Ramos (cell line): ENCODE data around the gene SP110.
"Not testable (repeated sequence)": the region's sequence is repeated elsewhere in the genome, so short reads cannot be mapped to it uniquely, and the experiment has no call there.

ENCODE experiments used
- in situ Hi-C: fragments of 300-500 bp; cut with MboI; formaldehyde crosslinking; loops from one replicate; pipeline ENCODE4 v1.14.3; 2022; ENCODE audit warnings: low sequenced_read_pairs; ENCODE audit not compliant: unreplicated experiment

Gene SP110

DNA sequence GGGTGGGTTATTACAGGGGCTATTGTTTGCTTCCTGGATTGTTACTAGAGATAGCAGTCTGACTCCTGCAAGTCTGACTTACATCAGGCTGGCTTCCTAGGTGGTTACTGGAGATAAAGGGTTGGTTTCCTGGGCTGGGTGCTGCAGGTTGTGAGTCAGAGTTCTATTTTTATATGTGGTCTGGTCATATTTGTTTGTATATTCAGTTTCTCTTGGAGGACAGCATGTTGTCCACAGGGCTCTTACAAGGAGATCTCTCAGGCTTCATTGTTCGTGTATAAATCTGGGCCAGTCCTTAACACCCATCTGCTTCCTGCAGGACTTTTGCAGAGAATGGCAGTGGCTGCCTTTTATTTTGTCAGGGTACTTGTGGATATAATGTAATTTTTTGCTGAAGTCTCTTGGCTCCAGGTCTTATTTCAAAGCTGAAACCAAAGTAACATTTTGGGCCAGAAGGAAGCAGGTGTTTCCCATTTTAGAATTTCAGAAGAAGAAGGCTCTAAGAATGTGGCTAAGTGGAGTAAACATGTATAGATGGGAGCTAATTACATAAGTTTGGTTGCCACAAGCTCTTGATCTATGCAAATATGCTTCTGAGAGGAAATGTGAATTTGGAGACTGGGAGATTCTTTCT lies 85.2 kb downstream of the SP110 start:
- in situ Hi-C loops, result no loop called here

GRCh38 chr2:230131366-230131765 lies 88.4 kb downstream of the SP110 start:
- in situ Hi-C loops, result no loop called here

DNA sequence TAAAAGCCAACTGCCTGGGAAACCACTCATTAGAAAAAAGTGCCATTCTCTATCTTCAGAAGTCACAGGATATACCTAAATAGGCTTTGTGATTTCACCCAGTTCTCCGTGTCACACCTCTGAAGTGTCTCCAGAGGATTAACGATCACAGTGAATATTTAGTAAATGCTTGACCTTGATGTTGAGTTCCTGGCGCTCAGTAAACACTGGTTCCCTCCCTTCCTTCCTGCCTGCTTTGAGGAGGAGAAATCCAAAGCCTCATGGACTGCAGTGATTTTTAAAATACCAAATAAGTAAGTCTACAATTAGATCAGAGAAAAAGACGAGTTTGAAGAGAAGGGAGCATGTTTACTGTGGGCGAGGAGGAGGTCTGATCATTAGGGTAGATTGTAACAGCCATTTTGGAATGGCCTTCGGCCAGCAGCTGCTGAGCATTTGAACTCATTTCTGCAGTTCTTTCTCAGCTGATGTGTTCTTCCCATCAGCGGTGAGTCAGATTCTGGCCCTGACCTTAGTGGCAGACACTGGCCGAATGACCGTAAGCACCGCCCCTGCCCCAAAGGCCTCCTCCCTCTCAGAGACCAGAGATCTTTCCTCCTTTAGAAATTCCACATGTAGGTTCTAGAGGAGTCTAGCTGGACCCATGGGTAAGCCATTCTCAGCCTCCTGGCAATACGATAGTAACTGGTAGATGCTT lies 89.0 kb downstream of the SP110 start:
- in situ Hi-C loops, result no loop called here

DNA sequence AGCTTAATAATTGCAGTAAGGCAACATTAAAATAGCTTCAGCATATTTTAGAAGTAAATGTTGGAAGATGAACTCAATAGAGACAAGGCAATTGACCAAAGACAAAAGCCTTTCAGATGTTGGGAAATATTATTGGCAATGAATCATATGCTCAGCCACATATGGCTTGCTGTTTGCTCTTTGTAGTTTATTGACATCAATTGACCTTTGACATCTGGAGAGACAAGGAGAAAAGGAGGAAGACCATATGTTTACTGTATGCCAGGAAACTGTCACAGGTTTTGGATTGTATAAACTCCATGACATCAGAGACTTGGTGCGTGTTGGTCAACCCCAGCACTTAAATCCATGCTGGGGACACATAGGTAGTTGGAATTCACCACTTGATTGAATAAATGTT lies 90.4 kb downstream of the SP110 start:
- in situ Hi-C loops, result no loop called here

DNA sequence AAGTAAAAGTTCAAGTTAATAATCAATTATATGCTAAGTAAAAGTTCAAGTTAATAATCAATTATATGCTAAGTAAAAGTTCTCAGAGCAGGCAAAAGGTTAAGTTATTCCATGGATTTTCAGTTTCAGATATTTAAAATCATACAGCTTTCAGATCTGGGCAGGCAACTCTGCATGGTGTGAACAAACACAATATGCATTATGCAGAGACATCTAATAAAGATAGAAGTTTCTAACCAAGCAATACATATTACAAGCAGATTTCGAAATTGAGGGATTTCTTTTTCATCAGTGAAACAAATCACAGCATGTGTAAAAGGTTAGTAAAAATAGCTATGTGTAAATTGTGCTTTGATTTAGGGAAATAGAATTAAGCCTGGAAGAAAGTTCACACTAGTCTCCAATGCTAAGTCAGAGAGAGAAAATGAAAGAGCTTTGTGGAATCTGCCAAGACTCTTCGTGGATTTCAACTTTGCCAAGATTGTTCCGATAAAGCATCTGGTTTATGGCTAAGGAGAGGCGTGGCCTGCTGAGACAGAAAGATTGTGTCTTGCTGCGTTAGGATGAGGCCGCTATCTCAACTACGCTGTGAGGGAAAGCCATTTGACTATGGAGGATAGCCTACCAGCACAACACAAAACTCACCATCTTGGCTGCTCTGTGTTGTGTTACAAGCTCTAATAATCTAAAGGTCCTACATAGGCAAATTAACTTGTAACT lies 91.0 kb downstream of the SP110 start:
- in situ Hi-C loops, result no loop called here

DNA sequence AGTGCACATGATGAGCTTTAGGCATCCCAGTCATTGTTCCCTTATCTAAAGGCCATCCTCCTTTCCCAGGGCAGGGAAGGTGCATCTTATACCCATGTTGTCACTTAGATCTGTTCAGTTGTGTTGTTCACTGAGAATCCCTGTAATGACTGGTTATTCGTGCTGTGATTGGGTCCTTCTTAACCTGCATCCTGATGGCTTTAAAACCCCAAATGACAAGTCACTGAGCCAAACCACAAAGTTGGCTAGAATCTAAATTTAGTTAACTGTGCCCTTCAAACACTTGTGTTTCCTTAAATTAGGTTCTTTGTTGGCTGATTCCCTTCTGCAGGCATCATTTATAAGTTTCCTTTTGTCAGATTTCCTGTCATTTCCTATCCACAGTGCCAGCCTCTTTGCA lies 92.6 kb downstream of the SP110 start:
- in situ Hi-C loops, result no loop called here

GRCh38 chr2:230124757-230125431 lies 94.9 kb downstream of the SP110 start:
- in situ Hi-C loops, result no loop called here

GRCh38 chr2:230124235-230124634 lies 95.5 kb downstream of the SP110 start:
- in situ Hi-C loops, result no loop called here

GRCh38 chr2:230120376-230120775 lies 99.4 kb downstream of the SP110 start:
- in situ Hi-C loops, result not testable (repeated sequence)

DNA sequence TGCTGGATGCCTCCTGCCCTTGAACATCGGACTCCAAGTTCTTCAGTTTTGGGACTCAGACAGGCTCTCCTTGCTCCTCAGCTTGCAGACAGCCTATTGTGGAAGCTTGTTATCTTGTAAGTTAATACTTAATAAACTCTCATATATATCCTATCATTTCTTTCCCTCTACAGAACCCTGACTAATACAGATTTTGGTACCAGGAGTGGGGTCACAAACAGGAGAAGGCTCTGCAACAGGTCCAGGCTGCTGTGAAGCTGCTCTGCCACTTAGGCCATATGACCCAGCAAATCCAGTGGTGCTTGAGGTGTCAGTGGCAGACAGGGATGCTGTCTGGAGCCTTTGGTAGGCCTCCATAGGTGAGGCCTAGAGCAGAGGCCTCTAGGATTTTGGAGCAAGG lies 100.0 kb downstream of the SP110 start:
- in situ Hi-C loops, result not testable (repeated sequence)
